IMR-90 (cell line): Measurements from ENCODE around the gene CIC.

Experiments used
- CTCF ChIP-seq: conservative IDR thresholded peaks from 2 replicates; pipeline ENCODE4 v1.5.1; 2012; ENCODE audit warnings: mild to moderate bottlenecking, low read depth, low read length, improper control_type of control experiment
- USF2 ChIP-seq: fragments of 150-350 bp; IDR thresholded peaks from 2 replicates; pipeline ENCODE4 v1.6.1; 2017; ENCODE audit warnings: mild to moderate bottlenecking, antibody characterized with exemption, low read length, low read depth

- TF ChIP-seq CTCF (no peak), USF2 (no peak)
Measured at GRCh38 chr19:42255766-42256745, 13.0 kb upstream of the CIC start.
